ENCODE results near the gene OPRL1.

- TF ChIP-seq, protein P1, sequence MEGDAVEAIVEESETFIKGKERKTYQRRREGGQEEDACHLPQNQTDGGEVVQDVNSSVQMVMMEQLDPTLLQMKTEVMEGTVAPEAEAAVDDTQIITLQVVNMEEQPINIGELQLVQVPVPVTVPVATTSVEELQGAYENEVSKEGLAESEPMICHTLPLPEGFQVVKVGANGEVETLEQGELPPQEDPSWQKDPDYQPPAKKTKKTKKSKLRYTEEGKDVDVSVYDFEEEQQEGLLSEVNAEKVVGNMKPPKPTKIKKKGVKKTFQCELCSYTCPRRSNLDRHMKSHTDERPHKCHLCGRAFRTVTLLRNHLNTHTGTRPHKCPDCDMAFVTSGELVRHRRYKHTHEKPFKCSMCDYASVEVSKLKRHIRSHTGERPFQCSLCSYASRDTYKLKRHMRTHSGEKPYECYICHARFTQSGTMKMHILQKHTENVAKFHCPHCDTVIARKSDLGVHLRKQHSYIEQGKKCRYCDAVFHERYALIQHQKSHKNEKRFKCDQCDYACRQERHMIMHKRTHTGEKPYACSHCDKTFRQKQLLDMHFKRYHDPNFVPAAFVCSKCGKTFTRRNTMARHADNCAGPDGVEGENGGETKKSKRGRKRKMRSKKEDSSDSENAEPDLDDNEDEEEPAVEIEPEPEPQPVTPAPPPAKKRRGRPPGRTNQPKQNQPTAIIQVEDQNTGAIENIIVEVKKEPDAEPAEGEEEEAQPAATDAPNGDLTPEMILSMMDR (conservative IDR thresholded peaks at IDR 0.05): no peak
- TF ChIP-seq EZH2 (IDR thresholded peaks at IDR 0.05; ENCODE audit: low read depth): no peak
Measured at GRCh38 chr20:64082820-64083377, 3.0 kb downstream of the OPRL1 start.

Data from PC-9 (cell line).